HG02759 (cell line): ENCODE measurements around the gene HAUS8.
A peak's percentile ranks its signal among the peaks of the same experiment; 100 is the strongest.
"Not testable (repeated sequence)": the region's sequence is repeated elsewhere in the genome, so short reads cannot be mapped to it uniquely, and the experiment has no call there.

ENCODE experiments used
- ATAC-seq: cut with Tn5 transposase; IDR thresholded peaks from one replicate; pipeline ENCODE4 v1.9.1; 2021; ENCODE audit warnings: mild to moderate bottlenecking, moderate library complexity; ENCODE audit not compliant: unreplicated experiment

Gene HAUS8

DNA sequence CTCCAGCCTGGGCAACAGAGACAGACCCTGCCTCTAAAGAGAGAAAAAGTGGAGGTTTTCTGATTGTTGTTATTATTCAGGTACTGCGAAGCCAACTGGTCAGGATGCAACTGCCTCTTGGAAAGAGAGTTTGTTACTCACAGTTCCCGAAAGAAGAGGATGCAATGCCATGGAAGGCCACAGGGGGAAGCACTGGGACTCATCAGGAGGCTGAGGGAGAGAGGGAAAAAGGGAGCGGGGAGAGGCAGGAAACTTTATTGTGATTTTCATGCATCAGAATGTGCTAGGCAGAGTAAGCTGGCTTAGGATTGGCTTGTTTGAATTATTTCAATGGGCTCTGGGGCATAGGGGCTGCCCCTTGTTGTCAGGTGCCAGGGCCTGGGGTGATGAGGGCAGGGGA, 27.9 kb upstream of the HAUS8 start:
- ATAC-seq, result no peak

DNA sequence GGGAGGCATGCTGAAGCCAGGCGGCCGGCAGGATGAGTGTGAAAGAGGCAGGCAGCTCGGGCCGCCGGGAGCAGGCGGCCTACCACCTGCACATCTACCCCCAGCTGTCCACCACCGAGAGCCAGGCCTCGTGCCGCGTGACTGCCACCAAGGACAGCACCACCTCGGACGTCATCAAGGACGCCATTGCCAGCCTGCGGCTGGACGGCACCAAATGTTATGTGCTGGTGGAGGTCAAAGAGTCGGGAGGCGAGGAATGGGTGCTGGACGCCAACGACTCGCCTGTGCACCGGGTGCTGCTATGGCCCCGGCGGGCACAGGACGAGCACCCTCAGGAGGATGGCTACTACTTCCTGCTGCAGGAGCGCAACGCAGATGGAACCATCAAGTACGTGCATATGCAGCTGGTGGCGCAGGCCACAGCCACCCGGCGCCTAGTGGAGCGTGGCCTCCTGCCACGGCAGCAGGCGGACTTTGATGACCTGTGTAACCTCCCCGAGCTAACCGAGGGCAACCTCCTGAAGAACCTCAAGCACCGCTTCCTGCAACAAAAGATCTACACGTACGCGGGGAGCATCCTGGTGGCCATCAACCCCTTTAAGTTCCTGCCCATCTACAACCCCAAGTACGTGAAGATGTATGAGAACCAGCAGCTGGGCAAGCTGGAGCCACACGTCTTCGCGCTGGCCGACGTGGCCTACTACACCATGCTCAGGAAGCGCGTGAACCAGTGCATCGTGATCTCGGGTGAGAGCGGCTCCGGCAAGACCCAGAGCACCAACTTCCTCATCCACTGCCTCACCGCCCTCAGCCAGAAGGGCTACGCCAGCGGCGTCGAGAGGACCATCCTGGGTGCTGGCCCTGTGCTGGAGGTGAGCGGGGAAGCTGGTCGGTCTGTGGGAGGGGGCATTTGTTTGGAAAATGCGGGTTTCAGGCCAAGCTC, 26.7 kb upstream of the HAUS8 start:
- ATAC-seq, result no peak

DNA sequence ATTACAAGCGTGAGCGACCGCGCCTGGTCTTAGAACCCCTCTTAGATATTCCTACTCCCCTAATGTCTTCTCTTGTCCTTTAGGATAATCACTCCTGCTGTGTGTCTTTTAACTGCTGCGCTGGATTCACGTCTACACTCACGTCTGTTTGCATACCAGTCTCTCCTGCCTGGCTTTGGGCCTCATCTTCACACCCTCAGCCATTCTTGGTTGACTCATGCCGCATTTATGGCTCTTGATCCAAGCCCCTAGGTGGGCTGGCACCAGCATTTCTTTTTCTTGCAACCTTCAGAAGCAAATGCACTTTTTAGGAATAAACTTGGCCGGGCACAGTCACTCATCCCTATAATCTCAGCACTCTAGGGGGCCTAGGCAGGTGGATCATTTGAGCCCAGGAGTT, 23.1 kb upstream of the HAUS8 start:
- ATAC-seq, result no peak

DNA sequence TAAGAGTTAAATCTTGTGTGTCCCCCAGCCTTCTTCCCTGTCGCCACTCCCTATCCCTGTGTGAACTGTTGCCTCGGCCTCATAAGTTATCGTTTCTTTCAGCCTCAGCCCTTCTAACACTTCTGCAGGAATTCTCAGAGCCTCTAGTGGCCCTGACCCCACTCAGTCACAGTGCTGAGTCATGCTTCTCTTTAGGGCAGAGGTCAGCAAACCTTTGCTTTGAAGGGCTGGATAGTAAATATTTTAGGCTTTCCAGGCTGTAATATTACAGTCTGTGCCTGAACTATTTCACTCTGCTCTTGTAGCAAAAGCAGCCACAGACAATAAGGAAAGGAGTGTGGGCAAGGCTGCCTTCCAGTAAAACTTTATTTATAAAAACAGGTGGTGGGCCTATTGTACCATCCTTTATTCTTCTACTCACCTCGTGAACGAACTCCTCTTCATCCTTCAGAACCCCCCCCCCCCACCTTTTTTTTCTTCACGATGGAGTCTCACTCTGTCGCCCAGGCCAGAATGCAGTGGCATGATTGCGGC, 22.4 kb upstream of the HAUS8 start:
- ATAC-seq, result no peak

DNA sequence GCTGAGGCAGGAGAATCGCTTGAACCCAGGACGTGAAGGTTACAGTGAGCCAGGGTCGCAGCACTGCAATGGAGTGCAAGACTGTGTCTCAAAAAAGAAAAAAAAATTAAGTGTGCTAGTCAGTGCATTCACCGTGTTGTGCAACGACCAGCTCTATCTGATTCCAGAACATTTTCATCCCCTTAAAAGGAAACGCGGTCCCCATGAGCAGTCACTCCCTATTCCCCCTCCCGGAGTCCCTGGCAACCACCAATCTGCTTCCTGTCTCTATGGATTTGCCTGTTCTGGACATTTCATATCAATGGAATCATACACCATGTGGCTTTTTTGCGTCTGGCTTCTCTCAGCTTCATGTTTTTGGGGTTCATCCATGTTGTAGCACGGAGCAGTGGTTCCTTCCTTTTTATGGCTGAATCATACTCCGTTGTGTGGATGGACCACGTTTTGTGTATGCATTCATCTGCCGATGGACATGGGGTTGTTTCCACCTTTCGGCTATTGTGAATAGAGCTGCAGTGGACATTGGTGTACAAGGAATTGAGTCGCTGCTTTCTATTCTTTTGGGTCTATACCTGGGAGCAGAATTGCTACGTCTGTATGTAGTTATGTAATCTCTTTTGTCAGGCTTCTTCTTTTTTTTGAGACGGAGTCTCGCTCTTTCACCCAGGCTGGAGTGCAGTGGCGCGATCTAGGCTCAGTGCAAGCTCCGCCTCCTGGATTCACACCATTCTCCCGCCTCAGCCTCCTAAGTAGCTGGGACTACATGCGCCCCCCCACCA, 20.1 kb upstream of the HAUS8 start:
- no peak for ATAC-seq

DNA sequence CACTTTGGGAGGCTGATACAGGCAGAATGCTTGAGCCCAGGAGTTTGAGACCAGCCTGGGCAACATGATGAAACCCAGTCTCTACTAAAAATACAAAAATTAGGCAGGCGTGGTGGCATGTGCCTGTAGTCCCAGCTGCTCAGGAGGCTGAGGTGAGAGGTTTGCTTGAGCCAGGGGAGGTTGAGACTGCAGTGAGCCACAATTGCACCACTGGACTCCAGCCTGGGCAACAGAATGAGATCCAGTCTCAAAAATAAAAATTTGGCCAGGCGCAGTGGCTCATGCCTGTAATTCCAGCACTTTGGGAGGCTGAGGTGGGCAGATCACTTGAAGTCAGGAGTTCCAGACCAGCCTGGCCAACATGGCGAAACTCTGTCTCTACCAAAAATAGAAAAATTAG, 19.4 kb upstream of the HAUS8 start:
- ATAC-seq, result not testable (repeated sequence)

DNA sequence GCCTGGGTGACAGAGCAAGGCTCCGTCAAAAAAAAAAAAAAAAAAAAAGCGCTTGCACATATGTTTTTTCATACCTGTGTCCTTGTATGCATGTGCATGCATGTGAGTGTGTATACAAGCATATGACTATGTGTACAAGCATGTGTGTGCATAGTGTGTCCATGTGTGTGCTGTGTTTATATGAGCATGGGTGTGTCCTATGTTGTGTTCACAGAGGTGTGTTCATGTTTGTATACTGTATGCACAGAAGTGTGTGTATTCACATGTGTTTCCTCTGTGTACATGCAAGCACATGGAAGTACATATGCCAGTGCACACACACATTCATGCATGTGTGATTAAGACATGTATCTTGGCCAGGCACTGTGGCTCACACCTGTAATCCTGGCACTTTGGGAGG, 17.4 kb upstream of the HAUS8 start:
- ATAC-seq, result no peak

DNA sequence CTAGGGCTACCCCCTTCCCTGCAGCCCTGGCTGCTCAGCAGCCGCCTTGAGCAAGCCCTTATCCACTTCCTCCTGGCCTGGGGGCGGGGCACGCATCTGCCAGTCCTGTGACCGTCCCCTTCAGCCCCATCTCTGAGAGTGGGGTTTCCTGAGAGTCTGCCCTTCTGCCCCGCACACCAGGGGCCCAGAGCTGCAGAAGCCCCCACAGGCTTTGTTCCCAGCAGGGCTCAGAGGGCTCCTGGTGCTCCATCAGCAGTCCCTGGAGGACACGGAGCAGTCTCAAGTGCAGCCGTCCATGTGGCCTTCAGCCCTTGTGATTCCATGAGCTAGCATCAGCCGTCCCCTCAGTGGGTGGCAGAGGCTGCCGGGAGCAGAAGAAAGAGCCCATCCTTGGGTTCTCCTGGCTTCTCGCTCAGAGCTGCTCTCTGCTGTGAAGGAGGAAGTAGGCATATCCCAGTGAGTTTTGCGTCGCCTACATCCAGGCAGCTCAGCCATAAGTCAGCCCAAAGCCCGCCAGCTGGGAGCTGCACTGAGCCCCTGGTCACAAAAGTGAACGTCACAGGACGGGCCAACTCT, 16.6 kb upstream of the HAUS8 start:
- no peak for ATAC-seq

DNA sequence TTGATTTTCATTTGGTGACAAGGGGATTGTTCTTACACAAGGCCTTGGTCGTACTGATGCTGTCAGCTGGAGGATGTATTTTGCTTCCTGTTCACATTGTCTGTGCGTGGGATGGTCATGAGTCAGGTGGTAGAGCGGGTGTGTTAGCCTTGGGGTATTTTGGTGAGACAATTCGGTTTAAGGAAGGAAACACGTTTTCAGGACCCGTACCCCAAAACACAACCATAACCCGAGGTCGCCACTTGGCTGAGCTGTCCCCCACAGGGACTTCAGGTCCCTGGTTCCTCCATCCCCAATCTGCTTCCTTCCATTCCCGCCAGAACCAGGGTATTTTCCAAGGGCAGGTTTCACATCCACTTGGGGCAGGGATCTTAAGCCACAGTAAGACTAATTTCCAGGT, 15.3 kb upstream of the HAUS8 start:
- no peak for ATAC-seq

DNA sequence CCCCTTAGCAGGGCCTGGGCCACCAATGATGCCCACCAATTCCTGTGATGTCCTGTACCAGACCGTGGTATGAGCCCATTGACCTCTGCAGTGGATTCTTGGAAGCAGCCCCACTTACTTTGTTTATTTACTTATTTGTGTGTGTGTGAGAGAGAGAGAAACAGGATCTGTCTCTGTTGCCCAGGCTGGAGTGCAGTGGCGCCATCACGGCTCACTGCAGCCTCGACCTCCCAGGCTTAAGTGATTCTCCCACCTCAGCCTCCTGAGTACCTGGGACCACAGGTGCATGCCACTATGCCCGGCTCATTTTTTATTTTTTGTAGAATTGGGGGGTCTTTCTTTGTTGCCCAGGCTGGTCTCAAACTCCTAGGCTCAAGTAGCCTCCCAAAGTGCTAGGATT, 13.3 kb upstream of the HAUS8 start:
- no peak for ATAC-seq

DNA sequence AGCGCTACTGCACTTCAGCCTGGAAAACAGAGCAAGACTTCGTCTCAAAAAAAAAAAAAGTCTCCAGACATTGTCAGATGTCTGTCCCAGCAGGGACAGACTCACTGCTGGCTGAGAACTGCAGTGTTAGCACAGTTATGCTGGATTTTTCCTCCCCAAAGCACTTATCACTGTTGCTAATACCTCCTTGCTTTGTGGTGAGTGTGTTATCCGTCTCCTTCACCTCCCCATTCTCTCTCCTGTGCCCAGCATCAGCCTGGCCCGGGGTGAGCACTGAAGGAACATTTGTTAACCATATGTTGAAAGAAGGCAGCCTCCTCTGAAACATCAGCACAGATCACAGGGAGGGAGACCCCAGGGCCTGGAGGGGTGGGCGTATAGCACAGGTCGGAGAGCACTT, 11.6 kb upstream of the HAUS8 start:
- no peak for ATAC-seq

DNA sequence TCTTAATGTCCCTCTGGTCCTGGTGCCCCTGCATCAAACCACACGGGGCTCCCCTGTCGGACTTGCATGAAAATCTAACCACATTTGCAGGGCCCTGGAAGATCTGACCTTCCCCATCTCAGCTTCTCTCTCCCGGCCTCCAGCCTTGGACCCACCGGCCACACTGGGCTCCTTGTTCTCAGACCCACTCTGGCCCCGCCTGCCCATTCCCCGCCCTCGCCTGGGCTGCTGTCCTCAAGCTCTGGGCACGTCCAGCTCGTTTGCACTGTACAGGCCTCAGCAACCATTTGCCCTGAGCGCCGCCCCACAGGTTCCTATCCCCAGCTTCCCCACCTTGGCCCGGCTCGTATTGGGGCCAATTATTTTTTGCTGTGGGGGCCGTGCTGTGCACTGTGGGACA, 10.9 kb upstream of the HAUS8 start:
- no peak for ATAC-seq

DNA sequence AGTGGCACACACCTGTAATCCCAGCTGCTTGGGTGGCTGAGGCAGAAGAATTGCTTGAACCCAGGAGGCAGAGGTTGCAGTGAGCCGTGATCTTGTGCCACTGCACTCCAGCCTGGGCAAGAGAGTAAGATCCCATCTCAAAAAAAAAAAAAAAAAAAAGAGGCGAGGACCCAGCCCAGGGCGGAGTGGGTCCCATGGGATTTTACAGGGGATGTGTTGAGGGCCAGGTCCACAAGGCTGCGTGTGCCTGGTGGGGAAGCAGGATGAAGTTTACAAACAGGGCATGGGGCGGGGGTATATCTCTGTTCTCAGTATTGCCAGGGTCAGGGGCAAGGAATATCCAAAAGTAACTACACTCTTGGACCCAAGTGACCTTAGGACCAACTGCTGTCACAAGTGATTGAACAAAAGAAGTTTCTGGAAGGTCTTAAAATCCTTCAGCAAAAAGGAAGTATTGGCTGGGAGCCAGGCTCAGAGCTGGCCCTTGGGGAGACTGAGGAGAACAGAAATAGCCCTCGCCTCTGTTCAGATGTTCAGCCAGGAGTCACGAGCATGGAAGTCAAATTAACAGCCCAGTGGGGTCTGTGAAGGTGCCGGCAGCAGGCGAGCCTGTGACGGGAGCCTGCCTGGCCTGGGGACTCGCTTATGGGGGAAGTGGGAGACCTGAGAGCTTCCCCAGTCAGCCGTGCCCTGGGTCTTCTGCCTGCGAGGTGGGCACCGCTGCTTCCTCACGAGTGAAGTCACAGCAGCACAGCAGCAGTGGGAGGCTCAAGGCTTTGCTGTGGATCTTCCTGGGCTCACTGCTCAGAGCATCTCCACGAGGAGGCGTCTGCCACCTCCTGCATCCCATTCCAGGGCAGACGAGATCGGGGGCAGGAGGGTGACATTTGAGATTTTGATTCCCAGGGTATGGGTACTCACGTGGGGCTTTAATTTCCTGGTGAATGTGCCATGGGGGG, 6.7 kb upstream of the HAUS8 start:
- no peak for ATAC-seq

DNA sequence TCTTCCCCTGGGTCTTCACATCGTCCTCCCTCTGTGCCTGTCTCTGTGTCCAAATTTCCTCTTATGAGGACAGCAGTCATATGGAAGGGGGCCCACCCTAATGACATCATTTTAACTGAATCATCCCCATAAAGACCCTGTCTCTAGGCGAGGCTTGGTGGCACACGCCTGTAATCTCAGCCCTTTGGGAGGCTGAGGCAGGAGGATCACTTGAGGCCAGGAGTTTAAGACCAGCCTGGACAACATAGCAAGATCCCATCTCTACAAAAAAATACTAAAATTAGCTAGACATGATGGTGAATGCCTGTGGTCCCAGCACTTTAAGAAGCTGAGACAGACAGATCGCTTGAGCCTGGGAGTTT, 5.2 kb upstream of the HAUS8 start:
- no peak for ATAC-seq

DNA sequence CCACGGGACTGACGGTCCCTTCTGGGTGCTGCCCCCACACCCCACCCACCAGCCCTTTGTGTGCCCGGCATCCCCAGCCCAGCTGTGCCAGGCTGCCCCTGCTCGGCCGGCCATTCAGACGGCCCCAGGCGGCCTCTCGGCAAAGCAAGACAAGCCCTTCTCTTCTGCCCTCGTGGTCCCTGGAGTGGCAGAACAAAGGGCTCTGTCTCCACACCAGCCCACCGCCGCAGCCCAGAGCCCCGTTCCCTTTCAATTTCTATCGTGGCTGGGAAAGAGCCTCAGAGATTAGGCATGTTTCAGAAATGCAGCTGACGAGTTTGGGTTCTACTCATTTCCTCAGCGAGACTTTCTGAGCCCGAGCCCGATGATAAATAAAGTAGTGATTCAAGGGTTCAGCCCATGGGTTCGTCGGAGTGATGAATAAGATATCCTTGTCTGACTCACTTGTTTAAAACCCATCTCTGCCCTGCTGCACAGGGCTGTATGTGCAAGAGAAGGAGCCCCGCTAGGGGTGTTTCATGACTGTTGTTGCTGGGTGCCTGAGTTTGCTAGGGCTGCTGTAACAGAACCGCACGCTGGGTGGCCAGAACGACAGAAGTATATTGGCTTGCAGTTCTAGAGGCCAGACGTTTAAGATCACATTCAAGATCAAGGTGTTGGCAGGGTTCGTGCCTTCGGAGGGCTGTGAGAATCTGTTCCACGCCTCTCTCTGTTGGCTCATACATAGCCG, 4.6 kb upstream of the HAUS8 start:
- peak; percentile 40 for ATAC-seq

DNA sequence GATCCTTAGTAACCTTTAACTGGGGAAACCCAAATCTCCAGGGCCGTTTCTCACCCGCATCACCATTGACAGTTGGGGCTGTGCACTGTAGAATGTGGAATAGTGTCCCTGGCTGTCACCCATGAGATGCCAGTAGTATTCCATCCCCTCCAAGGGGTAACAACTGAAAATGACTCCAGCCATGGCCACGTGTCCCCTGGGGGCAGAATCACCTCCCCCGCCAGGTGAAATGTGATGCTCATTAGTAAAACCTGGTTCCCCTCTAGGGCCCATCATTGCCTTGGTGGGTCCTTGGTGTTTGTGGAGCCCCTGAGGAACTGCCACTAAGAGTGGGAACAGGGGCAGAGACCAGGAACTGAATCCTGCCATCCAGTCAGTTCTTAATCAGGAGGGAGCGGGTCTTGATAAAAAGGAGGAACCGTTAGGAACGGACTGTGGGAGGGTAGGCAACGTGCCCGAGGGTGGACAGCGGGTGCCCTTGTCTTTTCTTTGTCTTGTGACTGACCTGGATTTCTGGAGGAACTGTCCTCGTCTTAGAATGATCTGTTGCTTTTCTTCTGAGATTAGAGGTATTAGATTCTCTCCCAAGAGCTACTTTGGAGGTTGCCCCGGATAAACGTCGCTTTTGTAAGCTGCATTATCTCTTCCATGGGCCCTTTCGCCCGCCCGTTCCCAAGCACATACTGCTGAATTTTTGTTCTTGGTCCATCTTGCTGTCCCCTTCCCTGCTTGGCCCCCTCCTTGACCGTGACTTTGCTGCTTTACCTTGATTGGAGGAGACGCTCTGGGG, 3.9 kb upstream of the HAUS8 start:
- no peak for ATAC-seq

DNA sequence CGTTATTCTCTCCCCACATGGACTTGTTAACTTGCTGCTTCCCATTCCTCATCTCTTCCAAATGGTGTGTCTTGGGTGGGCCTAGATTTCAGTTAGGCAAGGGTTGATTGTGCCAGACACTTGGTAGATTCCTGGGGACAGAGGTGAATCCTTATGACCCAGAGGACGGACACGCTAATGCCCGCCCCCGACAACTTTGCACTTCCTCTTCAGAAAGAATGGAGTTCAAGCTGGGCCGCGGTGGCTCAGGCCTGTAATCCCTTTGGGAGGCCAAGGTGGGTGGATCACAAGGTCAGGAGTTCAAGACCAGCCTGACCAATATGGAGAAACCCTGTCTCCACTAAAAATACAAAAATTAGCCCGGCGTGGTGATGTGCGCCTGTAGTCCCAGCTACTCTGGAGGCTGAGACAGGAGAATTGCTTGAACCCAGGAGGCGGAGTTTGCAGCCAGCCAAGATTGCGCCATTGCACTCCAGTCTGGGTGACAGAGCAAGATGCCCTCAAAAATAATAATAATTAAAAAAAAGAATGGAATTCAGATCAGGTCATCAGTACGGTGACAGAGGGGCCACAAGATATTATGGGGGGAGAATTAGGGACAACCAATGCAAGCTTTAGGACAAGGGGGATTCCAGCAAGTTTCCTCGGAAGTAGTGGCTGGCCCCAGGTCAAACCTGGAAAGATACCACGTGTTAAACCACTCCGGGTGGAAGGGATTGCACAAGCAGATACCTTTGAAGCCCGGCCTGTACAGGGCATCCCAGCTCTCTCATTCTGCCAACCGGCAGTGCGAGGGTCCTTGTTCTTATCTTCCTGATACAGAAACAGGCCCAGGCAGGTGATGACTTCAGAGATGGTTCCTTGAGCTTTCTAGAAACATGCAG, 3.0 kb upstream of the HAUS8 start:
- no peak for ATAC-seq

DNA sequence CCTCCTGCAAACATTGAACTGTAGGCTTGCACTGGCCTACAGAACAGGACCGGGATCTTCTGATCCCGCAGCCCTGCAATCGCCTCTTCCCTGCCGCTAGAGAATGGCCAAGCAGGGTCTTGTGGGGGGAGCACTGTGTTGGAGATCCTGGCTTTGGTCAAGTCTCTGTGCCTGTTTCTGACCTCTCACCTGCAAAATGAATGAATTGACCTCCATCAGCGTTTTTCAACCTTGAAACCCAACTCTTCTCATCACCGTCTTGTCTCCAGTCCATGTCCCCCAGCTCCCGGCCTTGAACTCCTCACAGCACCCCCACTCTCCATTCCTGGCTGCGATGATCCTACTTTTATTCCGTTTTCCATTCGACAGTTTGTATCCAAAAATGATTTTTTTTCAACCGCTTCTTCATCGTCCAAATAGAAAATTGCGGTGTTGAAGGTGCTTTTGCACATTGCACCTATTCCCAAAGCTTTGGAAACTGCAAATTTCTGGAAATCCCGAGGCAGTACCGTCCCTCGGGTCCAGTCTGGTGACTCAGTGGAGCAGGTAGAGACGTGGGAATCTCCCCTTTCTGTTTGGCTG, 2.3 kb upstream of the HAUS8 start:
- ATAC-seq, result no peak
